ENCODE results near the gene DCLK1. TPM values are rescaled to one million over a fixed set of nuclear protein-coding genes. Genes with fewer than 3 reads are reported as not detected.

DCLK1 gene
- total and polyA plus RNA-seq, 7 experiments from 2014 or later, result not detected

DNA sequence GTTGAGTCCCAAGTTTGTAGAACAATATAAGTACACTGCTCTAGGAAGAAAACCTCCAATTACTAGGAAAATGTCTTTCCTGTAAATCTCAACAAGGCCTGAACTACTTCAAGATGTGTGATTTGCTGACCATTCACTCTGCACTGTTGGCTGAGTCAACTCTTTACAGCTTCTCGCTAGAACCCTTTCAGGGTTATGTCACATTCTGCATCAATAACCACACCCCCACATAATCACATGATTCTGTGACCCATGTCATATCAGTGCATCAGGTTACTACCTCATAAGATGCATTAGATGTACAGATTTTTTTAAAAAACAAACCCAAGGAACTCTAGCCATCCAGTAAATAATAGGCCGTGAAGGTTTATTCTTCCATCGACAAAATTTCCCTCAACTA is 16.1 kb upstream of the DCLK1 start:
- Histone ChIP-seq H3K4me3 (ENCODE audit: low read length) (no peak overlapping the region), H3K9me3 (ENCODE audit: control insufficient read depth in 2 of 3, low read length in 3 of 3) (no peaks in the 10 kb centered on the region), H3K27me3 (ENCODE audit: control insufficient read depth in 2 of 2, insufficient read depth in 2 of 2, low read length in 2 of 2) (no peaks in the 10 kb centered on the region), H3K36me3 (ENCODE audit: control insufficient read depth in 2 of 3, insufficient read depth in 3 of 3, low read length in 3 of 3) (no peaks in the 10 kb centered on the region), H3K27ac (ENCODE audit: low read depth, low read length) (no peak overlapping the region), H3K4me1 (ENCODE audit: control insufficient read depth in 2 of 2, insufficient read depth in 2 of 2, low read length in 2 of 2) (no peaks in the 10 kb centered on the region)
- intact Hi-C loops (cut with micrococcal nuclease), result no loop called here
- Mint-ChIP-seq H3K4me3 (no peak overlapping the region), H3K9me3 (peaks cover 0 to 19% (median 4%) of the 10 kb centered on the region in 11 donors), H3K4me1 (no peaks in the 10 kb centered on the region), H3K36me3 (no peaks in the 10 kb centered on the region), H3K27ac (no peak overlapping the region), H3K27me3 (peaks cover 0 to 4% (median 0%) of the 10 kb centered on the region in 5 donors)
- POLR2A ChIA-PET, result no interaction called here
- DNase-seq (no peak), ATAC-seq (no peak)
- CTCF ChIA-PET, result no interaction called here

- CTCF ChIA-PET, result no interaction called here
Measured at GRCh38 chr13:36146511-36147269, 15.5 kb upstream of the DCLK1 start.

GRCh38 chr13:36143738-36144137 is 12.6 kb upstream of the DCLK1 start:
- no peaks in the 10 kb centered on the region for H3K36me3 Mint-ChIP-seq
- POLR2A ChIA-PET, result no interaction called here
- no peak overlapping the region for H3K27ac Mint-ChIP-seq
- Histone ChIP-seq H3K4me3 (ENCODE audit: low read length) (no peak overlapping the region), H3K36me3 (ENCODE audit: control insufficient read depth in 2 of 3, insufficient read depth in 3 of 3, low read length in 3 of 3) (no peaks in the 10 kb centered on the region), H3K4me1 (ENCODE audit: control insufficient read depth in 2 of 2, insufficient read depth in 2 of 2, low read length in 2 of 2) (no peaks in the 10 kb centered on the region), H3K9me3 (ENCODE audit: control insufficient read depth in 2 of 3, low read length in 3 of 3) (no peaks in the 10 kb centered on the region), H3K27me3 (ENCODE audit: control insufficient read depth in 2 of 2, insufficient read depth in 2 of 2, low read length in 2 of 2) (no peaks in the 10 kb centered on the region), H3K27ac (ENCODE audit: low read depth, low read length) (no peak overlapping the region)
- no peak for ATAC-seq
- CTCF ChIA-PET, result no interaction called here
- H3K27me3 Mint-ChIP-seq, result peaks cover 0 to 8% (median 0%) of the 10 kb centered on the region in 5 donors
- H3K9me3 Mint-ChIP-seq, result peaks cover 0 to 12% (median 0%) of the 10 kb centered on the region in 11 donors
- intact Hi-C loops (cut with micrococcal nuclease), result no loop called here
- no peak for DNase-seq
- no peaks in the 10 kb centered on the region for H3K4me1 Mint-ChIP-seq
- no peak overlapping the region for H3K4me3 Mint-ChIP-seq

More at GRCh38 chr13:36146511-36147269, 15.5 kb upstream of the DCLK1 start:
- Mint-ChIP-seq H3K36me3 (no peaks in the 10 kb centered on the region), H3K9me3 (peaks cover 0 to 16% (median 4%) of the 10 kb centered on the region in 11 donors), H3K4me1 (no peaks in the 10 kb centered on the region), H3K27me3 (peaks cover 0 to 4% (median 0%) of the 10 kb centered on the region in 5 donors), H3K27ac (no peak overlapping the region), H3K4me3 (no peak overlapping the region)
- H3K36me3 ChIP-seq (ENCODE audit: control insufficient read depth in 2 of 3, insufficient read depth in 3 of 3, low read length in 3 of 3), result no peaks in the 10 kb centered on the region
- no peak for DNase-seq
- no peaks in the 10 kb centered on the region for H3K27me3 ChIP-seq (ENCODE audit: control insufficient read depth in 2 of 2, insufficient read depth in 2 of 2, low read length in 2 of 2)
- H3K9me3 ChIP-seq (ENCODE audit: control insufficient read depth in 2 of 3, low read length in 3 of 3), result no peaks in the 10 kb centered on the region
- intact Hi-C loops (cut with micrococcal nuclease), result no loop called here
- H3K4me3 ChIP-seq (ENCODE audit: low read length), result no peak overlapping the region
- POLR2A ChIA-PET, result no interaction called here
- ATAC-seq, result no peak
- no peaks in the 10 kb centered on the region for H3K4me1 ChIP-seq (ENCODE audit: control insufficient read depth in 2 of 2, insufficient read depth in 2 of 2, low read length in 2 of 2)
- no peak overlapping the region for H3K27ac ChIP-seq (ENCODE audit: low read depth, low read length)

- Mint-ChIP-seq H3K4me1 (no peaks in the 10 kb centered on the region), H3K36me3 (no peaks in the 10 kb centered on the region)
- CTCF ChIA-PET, result no interaction called here
Measured at GRCh38 chr13:36142735-36143134, 11.6 kb upstream of the DCLK1 start.

DNA sequence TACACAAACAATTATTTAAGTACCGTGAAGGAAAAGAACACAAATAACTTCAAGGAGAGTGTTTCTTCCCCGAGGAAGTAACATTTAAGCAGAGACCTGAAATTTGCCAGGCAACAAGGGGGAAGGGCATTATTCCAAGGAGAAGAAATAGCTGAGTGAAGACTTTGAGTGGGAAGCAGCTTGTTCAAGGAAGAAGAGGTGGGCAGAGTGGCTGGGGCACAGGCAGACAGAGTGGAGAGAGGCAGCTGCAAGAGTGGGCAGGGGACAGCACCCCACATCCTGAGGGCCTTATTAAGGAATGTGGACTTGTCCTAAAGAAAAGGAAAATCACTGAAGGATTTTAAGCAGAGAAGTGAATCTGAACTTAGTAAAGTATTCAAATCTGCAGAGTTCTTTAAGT is 4.7 kb upstream of the DCLK1 start:
- no peak overlapping the region for H3K27ac Mint-ChIP-seq
- Histone ChIP-seq H3K4me3 (ENCODE audit: low read length) (no peak overlapping the region), H3K4me1 (ENCODE audit: control insufficient read depth in 2 of 2, insufficient read depth in 2 of 2, low read length in 2 of 2) (no peaks in the 10 kb centered on the region), H3K27ac (ENCODE audit: low read depth, low read length) (no peak overlapping the region), H3K9me3 (ENCODE audit: control insufficient read depth in 2 of 3, low read length in 3 of 3) (no peaks in the 10 kb centered on the region), H3K36me3 (ENCODE audit: control insufficient read depth in 2 of 3, insufficient read depth in 3 of 3, low read length in 3 of 3) (no peaks in the 10 kb centered on the region), H3K27me3 (ENCODE audit: control insufficient read depth in 2 of 2, insufficient read depth in 2 of 2, low read length in 2 of 2) (peaks cover 0 to 5% of the 10 kb centered on the region in 2 donors)
- peaks cover 0 to 15% (median 4%) of the 10 kb centered on the region in 11 donors for H3K9me3 Mint-ChIP-seq
- no peak for DNase-seq
- intact Hi-C loops (cut with micrococcal nuclease), result no loop called here
- no peak overlapping the region for H3K4me3 Mint-ChIP-seq
- POLR2A ChIA-PET, result no interaction called here
- no peak for ATAC-seq
- no peaks in the 10 kb centered on the region for H3K4me1 Mint-ChIP-seq
- no peaks in the 10 kb centered on the region for H3K36me3 Mint-ChIP-seq
- CTCF ChIA-PET, result no interaction called here
- peaks cover 22 to 47% (median 32%) of the 10 kb centered on the region in 5 donors for H3K27me3 Mint-ChIP-seq

More at GRCh38 chr13:36142735-36143134, 11.6 kb upstream of the DCLK1 start:
- Histone ChIP-seq H3K9me3 (ENCODE audit: control insufficient read depth in 2 of 3, low read length in 3 of 3) (no peaks in the 10 kb centered on the region), H3K4me1 (ENCODE audit: control insufficient read depth in 2 of 2, insufficient read depth in 2 of 2, low read length in 2 of 2) (no peaks in the 10 kb centered on the region), H3K27me3 (ENCODE audit: control insufficient read depth in 2 of 2, insufficient read depth in 2 of 2, low read length in 2 of 2) (no peaks in the 10 kb centered on the region), H3K4me3 (ENCODE audit: low read length) (no peak overlapping the region), H3K27ac (ENCODE audit: low read depth, low read length) (no peak overlapping the region), H3K36me3 (ENCODE audit: control insufficient read depth in 2 of 3, insufficient read depth in 3 of 3, low read length in 3 of 3) (no peaks in the 10 kb centered on the region)
- intact Hi-C loops (cut with micrococcal nuclease), result no loop called here
- Mint-ChIP-seq H3K4me3 (no peak overlapping the region), H3K9me3 (peaks cover 0 to 12% (median 2%) of the 10 kb centered on the region in 11 donors), H3K27me3 (peaks cover 0 to 12% (median 0%) of the 10 kb centered on the region in 5 donors), H3K27ac (no peak overlapping the region)
- POLR2A ChIA-PET, result no interaction called here
- ATAC-seq, result no peak
- DNase-seq, result no peak

DNA sequence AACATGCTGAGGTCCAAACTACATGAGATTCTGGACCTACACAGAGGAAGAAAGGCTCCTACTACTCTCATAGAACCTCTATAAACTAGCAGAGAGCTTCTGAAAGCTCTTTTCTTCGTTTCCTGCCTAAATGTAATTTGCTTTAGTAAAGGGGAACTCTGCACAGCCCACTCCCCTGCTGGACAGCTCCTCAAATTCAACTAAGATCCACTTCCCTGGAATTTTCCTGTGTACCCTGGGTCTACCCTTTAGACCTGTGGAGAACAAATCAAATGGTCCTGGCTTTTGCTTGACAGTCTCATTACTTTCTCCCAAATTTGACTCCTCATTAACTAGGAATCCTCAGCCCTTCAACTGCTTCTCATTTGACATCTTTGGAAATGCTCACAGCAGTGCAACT is 3.5 kb upstream of the DCLK1 start:
- DNase-seq (no peak), ATAC-seq (no peak)
- H3K27ac ChIP-seq (ENCODE audit: low read depth, low read length), result no peak overlapping the region
- Mint-ChIP-seq H3K9me3 (peaks cover 0 to 8% (median 4%) of the 10 kb centered on the region in 11 donors), H3K4me1 (peaks cover 0 to 2% (median 0%) of the 10 kb centered on the region in 7 donors), H3K36me3 (no peaks in the 10 kb centered on the region), H3K27ac (no peak overlapping the region), H3K4me3 (no peak overlapping the region), H3K27me3 (peaks cover 30 to 54% (median 41%) of the 10 kb centered on the region in 5 donors)
- H3K4me3 ChIP-seq (ENCODE audit: low read length), result no peak overlapping the region
- ChIA-PET POLR2A (no interaction called here), CTCF (no interaction called here)
- H3K9me3 ChIP-seq (ENCODE audit: control insufficient read depth in 2 of 3, low read length in 3 of 3), result no peaks in the 10 kb centered on the region
- H3K27me3 ChIP-seq (ENCODE audit: control insufficient read depth in 2 of 2, insufficient read depth in 2 of 2, low read length in 2 of 2), result peaks cover 0 to 5% of the 10 kb centered on the region in 2 donors
- no peaks in the 10 kb centered on the region for H3K4me1 ChIP-seq (ENCODE audit: control insufficient read depth in 2 of 2, insufficient read depth in 2 of 2, low read length in 2 of 2)
- intact Hi-C loops (cut with micrococcal nuclease), result no loop called here
- no peaks in the 10 kb centered on the region for H3K36me3 ChIP-seq (ENCODE audit: control insufficient read depth in 2 of 3, insufficient read depth in 3 of 3, low read length in 3 of 3)
